Midbrain (tissue), 1 donor: ENCODE measurements around the gene DPYSL5.
"Not testable (repeated sequence)": the region's sequence is repeated elsewhere in the genome, so short reads cannot be mapped to it uniquely, and the experiment has no call there.

ENCODE experiments used
- DNase-seq: peaks from one replicate; lab custom pipeline; 2025; lab: John Stamatoyannopoulos, UW

Gene DPYSL5

GRCh38 chr2:26847655-26848335 is at the start of gene DPYSL5:
Gene DPYSL5 (plus strand): TSS chr2:26848132. CDS start chr2:26898500, 50,368 bp downstream.
- peak; percentile 75 for DNase-seq

- no peak for DNase-seq
Measured at GRCh38 chr2:26801328-26801727, 46.6 kb upstream of the DPYSL5 start.

- DNase-seq, result no peak
Measured at GRCh38 chr2:26801796-26802195, 46.1 kb upstream of the DPYSL5 start.

GRCh38 chr2:26805241-26805676 is 42.7 kb upstream of the DPYSL5 start:
- no peak for DNase-seq

- peak; percentile 17 for DNase-seq
Measured at GRCh38 chr2:26807788-26808460, 40.0 kb upstream of the DPYSL5 start.

- DNase-seq, result no peak
Measured at GRCh38 chr2:26809211-26809610, 38.7 kb upstream of the DPYSL5 start.

- peak; percentile 29 for DNase-seq
Measured at GRCh38 chr2:26809876-26810577, 37.9 kb upstream of the DPYSL5 start.

- no peak for DNase-seq
Measured at GRCh38 chr2:26811261-26811660, 36.7 kb upstream of the DPYSL5 start.

GRCh38 chr2:26811791-26812694 is 35.9 kb upstream of the DPYSL5 start:
- DNase-seq, result no peak

GRCh38 chr2:26812731-26813130 is 35.2 kb upstream of the DPYSL5 start:
- no peak for DNase-seq

GRCh38 chr2:26814072-26814765 is 33.7 kb upstream of the DPYSL5 start:
- DNase-seq, result not testable (repeated sequence)

GRCh38 chr2:26816893-26817292 is 31.0 kb upstream of the DPYSL5 start:
- DNase-seq, result no peak

- no peak for DNase-seq
Measured at GRCh38 chr2:26818255-26818654, 29.7 kb upstream of the DPYSL5 start.

- DNase-seq, result no peak
Measured at GRCh38 chr2:26818972-26819371, 29.0 kb upstream of the DPYSL5 start.

- DNase-seq, result no peak
Measured at GRCh38 chr2:26820932-26821331, 27.0 kb upstream of the DPYSL5 start.

GRCh38 chr2:26822877-26823276 is 25.1 kb upstream of the DPYSL5 start:
- no peak for DNase-seq

- DNase-seq, result no peak
Measured at GRCh38 chr2:26838121-26838906, 9.6 kb upstream of the DPYSL5 start.

GRCh38 chr2:26840937-26841610 is 6.9 kb upstream of the DPYSL5 start:
- DNase-seq, result no peak

- peak; percentile 38 for DNase-seq
Measured at GRCh38 chr2:26843041-26843440, 4.9 kb upstream of the DPYSL5 start.

- no peak for DNase-seq
Measured at GRCh38 chr2:26845021-26845420, 2.9 kb upstream of the DPYSL5 start.
